Measurements from ENCODE around the gene CLSTN2. TPM values are rescaled to one million over a fixed set of nuclear protein-coding genes. Genes with fewer than 3 reads are reported as not detected.
A peak's percentile ranks its signal among the peaks of the same experiment; 100 is the strongest.

The CLSTN2 gene
- total and polyA plus RNA-seq, 2 donors from 2014 or later = 2.0 to 12.0 TPM

DNA sequence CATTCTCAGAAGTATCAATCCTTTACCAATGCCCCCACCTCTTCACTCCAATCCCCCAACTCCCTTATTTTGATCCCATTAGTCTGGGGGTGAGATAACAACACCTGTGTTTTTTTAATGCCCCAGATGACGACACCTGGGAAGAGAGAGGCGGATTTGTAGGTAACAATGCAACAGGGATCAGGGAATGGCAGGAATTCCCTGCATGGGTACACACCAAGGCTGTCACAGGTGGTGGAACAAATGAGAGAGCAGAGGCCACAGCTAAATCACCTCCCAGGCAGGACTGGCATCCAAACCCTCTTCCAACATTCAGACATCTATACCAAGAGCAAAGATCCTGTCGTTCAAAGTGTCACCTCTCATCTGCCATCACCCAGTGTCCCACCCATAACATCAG is 423.7 kb downstream of the CLSTN2 start:
- no peak overlapping the region for H3K9ac ChIP-seq (ENCODE audit: low read length in 3 of 3)
- H3K4me3 ChIP-seq (ENCODE audit: low read length in 3 of 3) = no peak overlapping the region
- H3K27ac ChIP-seq (ENCODE audit: low read depth in 2 of 2, low read length in 2 of 2) = no peak overlapping the region
- no peaks in the 10 kb centered on the region for H3K27me3 ChIP-seq (ENCODE audit: control insufficient read depth, insufficient read depth, low read length)
- peak in 4 of 5 donors; percentile 62 to 77 (median 70) for DNase-seq
- H3K4me1 ChIP-seq (ENCODE audit: control insufficient read depth in 2 of 3, insufficient read depth in 2 of 3, low read depth in 1 of 3, low read length in 3 of 3) = no peaks in the 10 kb centered on the region
- TF ChIP-seq, protein P1, sequence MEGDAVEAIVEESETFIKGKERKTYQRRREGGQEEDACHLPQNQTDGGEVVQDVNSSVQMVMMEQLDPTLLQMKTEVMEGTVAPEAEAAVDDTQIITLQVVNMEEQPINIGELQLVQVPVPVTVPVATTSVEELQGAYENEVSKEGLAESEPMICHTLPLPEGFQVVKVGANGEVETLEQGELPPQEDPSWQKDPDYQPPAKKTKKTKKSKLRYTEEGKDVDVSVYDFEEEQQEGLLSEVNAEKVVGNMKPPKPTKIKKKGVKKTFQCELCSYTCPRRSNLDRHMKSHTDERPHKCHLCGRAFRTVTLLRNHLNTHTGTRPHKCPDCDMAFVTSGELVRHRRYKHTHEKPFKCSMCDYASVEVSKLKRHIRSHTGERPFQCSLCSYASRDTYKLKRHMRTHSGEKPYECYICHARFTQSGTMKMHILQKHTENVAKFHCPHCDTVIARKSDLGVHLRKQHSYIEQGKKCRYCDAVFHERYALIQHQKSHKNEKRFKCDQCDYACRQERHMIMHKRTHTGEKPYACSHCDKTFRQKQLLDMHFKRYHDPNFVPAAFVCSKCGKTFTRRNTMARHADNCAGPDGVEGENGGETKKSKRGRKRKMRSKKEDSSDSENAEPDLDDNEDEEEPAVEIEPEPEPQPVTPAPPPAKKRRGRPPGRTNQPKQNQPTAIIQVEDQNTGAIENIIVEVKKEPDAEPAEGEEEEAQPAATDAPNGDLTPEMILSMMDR (IDR thresholded peaks at IDR 0.05; ENCODE audit: borderline replicate concordance, extremely low read depth, insufficient read depth) = no peak
- intact Hi-C loops (cut with DNase I) = no loop called here
- no peaks in the 10 kb centered on the region for H3K36me3 ChIP-seq (ENCODE audit: control insufficient read depth in 2 of 3, insufficient read depth in 3 of 3, low read length in 3 of 3)
- no peaks in the 10 kb centered on the region for H3K9me3 ChIP-seq (ENCODE audit: control insufficient read depth in 2 of 3, insufficient read depth in 1 of 3, low read length in 3 of 3)
- FAIRE-seq = no peak

DNA sequence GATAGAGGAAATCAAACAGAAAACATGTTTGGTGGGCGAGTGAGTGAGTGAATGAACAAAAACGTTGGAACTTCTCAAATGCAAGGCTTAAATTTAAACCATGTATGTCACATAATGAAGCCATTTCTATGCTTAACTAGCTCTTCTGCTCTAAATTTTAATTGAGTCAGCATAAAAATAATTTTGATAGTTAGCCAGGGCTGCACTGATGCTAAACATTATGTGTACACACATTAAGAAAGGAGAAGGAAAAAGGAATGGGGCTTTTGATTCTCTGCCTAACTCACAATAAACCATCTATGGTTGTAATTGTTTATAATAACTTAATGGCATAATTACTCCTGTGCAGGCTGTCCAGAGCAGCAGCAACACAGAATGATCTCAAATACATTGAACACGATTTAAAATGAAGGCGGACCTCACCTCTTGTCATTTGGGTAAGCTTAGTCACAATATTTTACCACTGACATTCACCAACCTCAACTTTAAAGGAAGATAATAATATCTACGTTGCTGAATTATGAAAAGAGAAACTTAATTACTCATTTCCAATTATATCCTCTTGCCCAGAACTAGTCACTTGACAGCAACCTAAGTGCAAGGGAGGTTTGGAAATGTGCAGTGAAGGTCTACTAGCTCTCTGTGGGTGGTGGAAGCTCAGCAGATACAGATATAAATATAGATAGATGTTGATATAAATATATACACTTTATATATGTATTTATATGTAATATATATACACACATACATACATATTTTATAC is 424.4 kb downstream of the CLSTN2 start:
- H3K27ac ChIP-seq (ENCODE audit: low read depth in 2 of 2, low read length in 2 of 2) = no peak overlapping the region
- no peaks in the 10 kb centered on the region for H3K9me3 ChIP-seq (ENCODE audit: control insufficient read depth in 2 of 3, insufficient read depth in 1 of 3, low read length in 3 of 3)
- TF ChIP-seq, protein P1 (IDR thresholded peaks at IDR 0.05; ENCODE audit: borderline replicate concordance, extremely low read depth, insufficient read depth) = no peak
- no peak overlapping the region for H3K9ac ChIP-seq (ENCODE audit: low read length in 3 of 3)
- H3K36me3 ChIP-seq (ENCODE audit: control insufficient read depth in 2 of 3, insufficient read depth in 3 of 3, low read length in 3 of 3) = no peaks in the 10 kb centered on the region
- intact Hi-C loops (cut with DNase I) = no loop called here
- DNase-seq (no peak), FAIRE-seq (no peak)
- H3K4me1 ChIP-seq (ENCODE audit: control insufficient read depth in 2 of 3, insufficient read depth in 2 of 3, low read depth in 1 of 3, low read length in 3 of 3) = no peaks in the 10 kb centered on the region
- no peaks in the 10 kb centered on the region for H3K27me3 ChIP-seq (ENCODE audit: control insufficient read depth, insufficient read depth, low read length)
- H3K4me3 ChIP-seq (ENCODE audit: low read length in 3 of 3) = no peak overlapping the region

DNA sequence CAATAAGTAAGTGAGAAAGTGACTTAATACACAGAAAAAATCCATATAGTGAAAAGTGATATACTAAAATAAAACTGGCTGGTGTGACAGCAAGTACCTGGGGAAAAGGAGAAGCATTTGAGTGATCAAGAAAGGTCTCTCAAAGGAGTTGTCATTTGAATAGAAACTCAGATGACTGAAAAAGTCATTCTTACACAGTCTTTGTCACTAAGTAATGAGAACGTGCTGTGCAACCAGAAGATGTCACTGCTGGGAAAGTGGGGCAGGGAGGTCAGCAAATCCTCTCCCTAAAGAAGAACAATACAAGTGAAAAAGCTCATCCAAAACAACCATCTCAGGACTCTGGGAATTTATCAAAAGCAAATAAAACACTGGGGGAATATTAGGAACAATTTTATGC is 425.3 kb downstream of the CLSTN2 start:
- Histone ChIP-seq H3K9me3 (ENCODE audit: control insufficient read depth in 2 of 3, insufficient read depth in 1 of 3, low read length in 3 of 3) (no peaks in the 10 kb centered on the region), H3K27me3 (ENCODE audit: control insufficient read depth, insufficient read depth, low read length) (no peaks in the 10 kb centered on the region), H3K4me1 (ENCODE audit: control insufficient read depth in 2 of 3, insufficient read depth in 2 of 3, low read depth in 1 of 3, low read length in 3 of 3) (no peaks in the 10 kb centered on the region), H3K36me3 (ENCODE audit: control insufficient read depth in 2 of 3, insufficient read depth in 3 of 3, low read length in 3 of 3) (no peaks in the 10 kb centered on the region), H3K4me3 (ENCODE audit: low read length in 3 of 3) (no peak overlapping the region), H3K9ac (ENCODE audit: low read length in 3 of 3) (no peak overlapping the region), H3K27ac (ENCODE audit: low read depth in 2 of 2, low read length in 2 of 2) (no peak overlapping the region)
- intact Hi-C loops (cut with DNase I) = no loop called here
- DNase-seq (no peak), FAIRE-seq (no peak)
- TF ChIP-seq, protein P1 (IDR thresholded peaks at IDR 0.05; ENCODE audit: borderline replicate concordance, extremely low read depth, insufficient read depth) = no peak

Data from kidney (tissue), 14 donors.